Psoas muscle (tissue), 8 donors: ENCODE measurements around the gene CCDC7. TPM values are rescaled to one million over a fixed set of nuclear protein-coding genes. Genes with fewer than 3 reads are reported as not detected.

Experiments used
- ATAC-seq, 4 donors: fragments of 200-7000 bp; cut with Tn5 transposase; one replicate each; pipeline ENCODE4 v1.9.1; 2020; ENCODE audit warnings: moderate library complexity in 3 of 4, mild to moderate bottlenecking in 2 of 4
- DNase-seq, 2 donors: peaks; one replicate each; pipeline ENCODE4 v3.0.0-alpha.2; 2020
- H3K27ac ChIP-seq: fragments of 200-600 bp; one replicate; pipeline ENCODE4 v1.8.0; 2022
- H3K27me3 ChIP-seq, 3 donors: fragments of 200-600 bp in 1 of 3; one replicate each; pipeline versions ENCODE4 v1.6.1 to v1.8.0; 2013 to 2022; ENCODE audit warnings: low read length in 2 of 3, mild to moderate bottlenecking in 2 of 3, moderate library complexity in 1 of 3; ENCODE audit not compliant: insufficient read depth in 3 of 3
- H3K36me3 ChIP-seq, 2 donors: fragments of 200-600 bp in 1 of 2; one replicate each; pipeline versions ENCODE4 v1.6.1 to v1.8.0; 2013 to 2022; ENCODE audit warnings: low read depth in 1 of 2, mild to moderate bottlenecking in 1 of 2, moderate library complexity in 1 of 2; ENCODE audit not compliant: insufficient read depth in 1 of 2
- H3K4me1 ChIP-seq: fragments of 200-600 bp; one replicate; pipeline ENCODE4 v1.8.0; 2022
- H3K4me3 ChIP-seq: fragments of 200-600 bp; one replicate; pipeline ENCODE4 v1.8.0; 2022; ENCODE audit warnings: mild to moderate bottlenecking
- H3K9me3 ChIP-seq: fragments of 200-600 bp; one replicate; pipeline ENCODE4 v1.8.0; 2022
- WGBS, 3 donors: extraction: QIAGEN DNeasy Blood & Tissue Kit; methylation state at CpG; one replicate each; pipeline versions ENCODE4 v1.1.6 to v1.1.7; 2013; 5-methylcytosine and 5-hydroxymethylcytosine counted together
- intact Hi-C, 2 donors: fragments of 100-400 bp; cut with DNase I; formaldehyde crosslinking; loops; one replicate each; pipeline versions ENCODE4 v1.11.0 to v1.14.2; 2022
- polyA plus RNA-seq, 3 donors: library from polyadenylated mRNA; stranded (reverse); fragments of 200-250 nt; gene quantifications; one replicate each; pipeline ENCODE4 v1.2.3, GENCODE V29; 2013
- total RNA-seq, 4 donors: library from RNA; stranded (reverse); fragmentation: NEBNext Ultra II Directional in 2 of 4; extraction: Animal tissue kit (Norgen Biotek cat#: 25700) in 2 of 4; gene quantifications; one replicate each; pipeline versions ENCODE4 v1.2.1 to v1.2.4, GENCODE V29; 2021 to 2023
- TF ChIP-seq, protein P1 (sequence below): fragments of 200-600 bp; IDR thresholded peaks from one replicate; pipeline ENCODE4 v1.8.0; 2022; ENCODE audit warnings: antibody characterized with exemption
- donor health status: healthy with polysubstance abuse.
- donor health status: DM: no; HTN: no; CAD: no; lungs with moderate emphysema.
- donor health status: Bipolar disorder and iron deficiency.
- donor health status: healthy.
- donor health status: DM: yes; HTN: yes; CAD: no.
- donor health status: DM: no; HTN: no; CAD: no.
- donor health status: DM: no; HTN: no; CAD: no.
- donor health status: DM: yes; HTN: yes; CAD: no.

Gene CCDC7
- total and polyA plus RNA-seq, 7 donors: 0.85 to 20.4 (median 13.5) TPM

DNA sequence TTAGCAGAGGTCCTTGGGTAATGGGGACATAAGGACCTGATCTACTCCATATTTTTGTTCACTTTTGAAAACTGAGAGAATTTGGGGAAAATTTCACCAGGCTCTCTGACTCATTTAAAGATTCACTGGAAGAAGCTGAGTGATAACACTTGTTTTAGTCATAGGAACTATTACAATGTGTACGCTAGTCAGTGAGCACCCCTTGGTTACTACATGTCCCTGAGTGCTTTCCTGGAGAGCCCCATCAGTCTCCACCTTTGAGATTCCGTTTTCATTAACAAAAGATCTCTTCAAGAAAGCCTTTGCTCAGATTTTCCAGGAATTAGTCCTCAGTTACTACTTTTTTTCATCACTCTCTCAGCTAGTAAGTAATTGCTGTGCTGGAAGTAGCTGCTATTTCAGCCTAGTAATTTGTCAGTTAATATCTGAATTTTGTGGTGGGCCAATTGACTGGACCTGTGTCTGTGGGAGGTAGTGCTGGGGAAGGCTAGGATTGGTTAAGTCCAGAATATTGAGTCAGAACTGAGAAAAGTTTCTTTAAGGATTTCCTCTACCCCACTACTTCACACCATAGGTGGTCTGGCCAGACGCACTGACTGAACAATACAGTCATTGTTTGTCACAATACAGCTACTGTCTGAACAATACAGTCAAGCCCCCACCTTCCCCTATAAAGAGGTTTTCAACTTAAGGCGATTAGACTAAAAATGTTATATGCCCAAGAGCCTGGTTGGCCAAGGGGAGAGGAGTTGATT is 235.0 kb downstream of the CCDC7 start:
- Histone ChIP-seq H3K27me3 (no peaks in the 10 kb centered on the region), H3K4me1 (no peaks in the 10 kb centered on the region), H3K27ac (no peak overlapping the region), H3K4me3 (no peak overlapping the region), H3K36me3 (peaks cover 0 to 4% of the 10 kb centered on the region in 2 donors), H3K9me3 (peaks cover 8% of the 10 kb centered on the region)
- TF ChIP-seq, protein P1, sequence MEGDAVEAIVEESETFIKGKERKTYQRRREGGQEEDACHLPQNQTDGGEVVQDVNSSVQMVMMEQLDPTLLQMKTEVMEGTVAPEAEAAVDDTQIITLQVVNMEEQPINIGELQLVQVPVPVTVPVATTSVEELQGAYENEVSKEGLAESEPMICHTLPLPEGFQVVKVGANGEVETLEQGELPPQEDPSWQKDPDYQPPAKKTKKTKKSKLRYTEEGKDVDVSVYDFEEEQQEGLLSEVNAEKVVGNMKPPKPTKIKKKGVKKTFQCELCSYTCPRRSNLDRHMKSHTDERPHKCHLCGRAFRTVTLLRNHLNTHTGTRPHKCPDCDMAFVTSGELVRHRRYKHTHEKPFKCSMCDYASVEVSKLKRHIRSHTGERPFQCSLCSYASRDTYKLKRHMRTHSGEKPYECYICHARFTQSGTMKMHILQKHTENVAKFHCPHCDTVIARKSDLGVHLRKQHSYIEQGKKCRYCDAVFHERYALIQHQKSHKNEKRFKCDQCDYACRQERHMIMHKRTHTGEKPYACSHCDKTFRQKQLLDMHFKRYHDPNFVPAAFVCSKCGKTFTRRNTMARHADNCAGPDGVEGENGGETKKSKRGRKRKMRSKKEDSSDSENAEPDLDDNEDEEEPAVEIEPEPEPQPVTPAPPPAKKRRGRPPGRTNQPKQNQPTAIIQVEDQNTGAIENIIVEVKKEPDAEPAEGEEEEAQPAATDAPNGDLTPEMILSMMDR: no peak
- DNase-seq (no peak), ATAC-seq (no peak)
- 75 to 76% (median 75%) methylated on average over 4 of the region's 4 CpGs for WGBS, 3 donors
- intact Hi-C loops: no loop called here

DNA sequence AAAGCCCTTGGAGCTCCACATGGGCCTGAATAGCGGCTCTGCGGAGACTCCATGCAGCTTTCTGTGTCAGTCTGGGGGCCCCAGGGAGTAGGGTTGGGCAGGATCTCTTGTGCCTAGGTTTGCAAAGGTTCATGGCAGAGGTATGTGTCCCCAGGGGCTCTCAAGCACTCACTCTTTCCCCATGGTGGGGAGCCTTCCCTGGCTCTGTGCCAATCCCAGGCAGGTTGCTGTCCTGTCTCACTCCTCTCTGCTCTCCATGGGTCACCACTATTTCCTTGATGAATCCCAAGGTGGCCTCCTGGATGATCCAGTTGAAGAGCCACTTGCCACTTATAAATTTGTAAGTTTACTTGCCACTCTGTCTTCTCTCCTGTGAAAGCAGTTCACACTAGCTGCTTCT is 238.4 kb downstream of the CCDC7 start:
- 94 to 98% (median 97%) methylated on average over 2 of the region's 2 CpGs for WGBS, 3 donors
- DNase-seq (no peak), ATAC-seq (no peak)
- H3K27me3 ChIP-seq: no peaks in the 10 kb centered on the region
- no peak overlapping the region for H3K27ac ChIP-seq
- H3K4me1 ChIP-seq: no peaks in the 10 kb centered on the region
- intact Hi-C loops: no loop called here
- no peaks in the 10 kb centered on the region for H3K9me3 ChIP-seq
- peaks cover 0 to under 1% of the 10 kb centered on the region in 2 donors for H3K36me3 ChIP-seq
- no peak overlapping the region for H3K4me3 ChIP-seq
- TF ChIP-seq, protein P1: no peak

- ATAC-seq (no peak), DNase-seq (no peak)
- Histone ChIP-seq H3K9me3 (no peaks in the 10 kb centered on the region), H3K27me3 (no peaks in the 10 kb centered on the region), H3K36me3 (no peaks in the 10 kb centered on the region), H3K4me1 (no peaks in the 10 kb centered on the region), H3K4me3 (no peak overlapping the region), H3K27ac (no peak overlapping the region)
- intact Hi-C loops: no loop called here
- TF ChIP-seq, protein P1: no peak
These were observed 241.2 kb downstream of the CCDC7 start for GRCh38 chr10:32687116-32687515.

DNA sequence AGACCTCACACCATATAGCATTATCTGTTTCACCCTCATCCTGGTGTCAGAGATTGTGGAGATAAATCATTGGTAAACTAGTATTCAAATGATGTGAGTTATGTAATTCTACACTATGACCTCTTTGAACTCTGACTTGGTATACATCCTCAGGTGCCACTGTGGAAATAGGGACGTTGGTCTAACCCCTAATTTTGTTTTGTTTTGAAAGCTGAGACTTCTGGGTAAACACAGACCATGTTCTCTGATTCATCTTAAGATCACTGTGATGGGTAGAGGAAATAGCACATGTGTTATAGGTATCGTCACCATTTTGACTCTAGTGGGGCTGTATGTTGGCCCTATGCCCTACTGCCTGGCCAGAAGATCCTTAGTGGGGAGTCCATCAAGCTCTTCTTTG is 241.6 kb downstream of the CCDC7 start:
- intact Hi-C loops: no loop called here
- 74 to 85% (median 78%) methylated on average over 2 of the region's 2 CpGs for WGBS, 3 donors
- H3K4me1 ChIP-seq: no peaks in the 10 kb centered on the region
- no peak overlapping the region for H3K27ac ChIP-seq
- H3K9me3 ChIP-seq: no peaks in the 10 kb centered on the region
- DNase-seq (no peak), ATAC-seq (no peak)
- H3K4me3 ChIP-seq: no peak overlapping the region
- H3K27me3 ChIP-seq: no peaks in the 10 kb centered on the region
- H3K36me3 ChIP-seq: no peaks in the 10 kb centered on the region
- TF ChIP-seq, protein P1: no peak

DNA sequence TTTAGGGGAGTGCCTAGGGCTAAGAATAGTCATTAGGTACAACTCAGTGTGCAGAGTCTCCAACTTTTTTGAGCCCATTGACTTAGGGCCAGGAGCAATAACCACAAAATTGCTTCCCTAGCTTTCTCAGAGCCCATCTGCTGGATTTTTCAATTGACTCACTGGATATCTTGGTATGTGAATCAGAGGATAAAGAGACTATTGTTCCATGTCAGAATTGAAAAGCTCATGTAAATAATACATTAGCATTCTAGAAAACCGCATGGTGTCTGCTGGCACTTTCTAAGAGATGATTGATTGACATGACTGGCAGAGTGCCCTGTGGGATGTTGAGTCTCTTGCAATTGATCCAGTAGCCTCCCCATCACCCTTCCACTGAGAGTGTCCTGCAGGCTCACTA is 246.2 kb downstream of the CCDC7 start:
- no peak for DNase-seq

More for the DNA sequence above, 246.2 kb downstream of the CCDC7 start:
- Histone ChIP-seq H3K27ac (no peak overlapping the region), H3K4me3 (no peak overlapping the region), H3K9me3 (no peaks in the 10 kb centered on the region), H3K36me3 (no peaks in the 10 kb centered on the region), H3K4me1 (no peaks in the 10 kb centered on the region), H3K27me3 (no peaks in the 10 kb centered on the region)
- WGBS, 3 donors: 38 to 85% (median 45%) methylated on average over 1 of the region's 1 CpG
- TF ChIP-seq, protein P1: no peak
- no peak for ATAC-seq
- intact Hi-C loops: no loop called here
